ENCODE results near the gene IPO4.
"Not testable (repeated sequence)": the region's sequence is repeated elsewhere in the genome, so short reads cannot be mapped to it uniquely, and the experiment has no call there.

IPO4 gene, protein sequence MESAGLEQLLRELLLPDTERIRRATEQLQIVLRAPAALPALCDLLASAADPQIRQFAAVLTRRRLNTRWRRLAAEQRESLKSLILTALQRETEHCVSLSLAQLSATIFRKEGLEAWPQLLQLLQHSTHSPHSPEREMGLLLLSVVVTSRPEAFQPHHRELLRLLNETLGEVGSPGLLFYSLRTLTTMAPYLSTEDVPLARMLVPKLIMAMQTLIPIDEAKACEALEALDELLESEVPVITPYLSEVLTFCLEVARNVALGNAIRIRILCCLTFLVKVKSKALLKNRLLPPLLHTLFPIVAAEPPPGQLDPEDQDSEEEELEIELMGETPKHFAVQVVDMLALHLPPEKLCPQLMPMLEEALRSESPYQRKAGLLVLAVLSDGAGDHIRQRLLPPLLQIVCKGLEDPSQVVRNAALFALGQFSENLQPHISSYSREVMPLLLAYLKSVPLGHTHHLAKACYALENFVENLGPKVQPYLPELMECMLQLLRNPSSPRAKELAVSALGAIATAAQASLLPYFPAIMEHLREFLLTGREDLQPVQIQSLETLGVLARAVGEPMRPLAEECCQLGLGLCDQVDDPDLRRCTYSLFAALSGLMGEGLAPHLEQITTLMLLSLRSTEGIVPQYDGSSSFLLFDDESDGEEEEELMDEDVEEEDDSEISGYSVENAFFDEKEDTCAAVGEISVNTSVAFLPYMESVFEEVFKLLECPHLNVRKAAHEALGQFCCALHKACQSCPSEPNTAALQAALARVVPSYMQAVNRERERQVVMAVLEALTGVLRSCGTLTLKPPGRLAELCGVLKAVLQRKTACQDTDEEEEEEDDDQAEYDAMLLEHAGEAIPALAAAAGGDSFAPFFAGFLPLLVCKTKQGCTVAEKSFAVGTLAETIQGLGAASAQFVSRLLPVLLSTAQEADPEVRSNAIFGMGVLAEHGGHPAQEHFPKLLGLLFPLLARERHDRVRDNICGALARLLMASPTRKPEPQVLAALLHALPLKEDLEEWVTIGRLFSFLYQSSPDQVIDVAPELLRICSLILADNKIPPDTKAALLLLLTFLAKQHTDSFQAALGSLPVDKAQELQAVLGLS

GRCh38 chr14:24188251-24189058 lies at the start of gene IPO4:
Gene IPO4 (minus strand): TSS chr14:24188816. CDS start chr14:24188787, 29 bp downstream.
- peak; percentile 94 to 95 for DNase-seq (ENCODE audit: low read depth in 2 of 2)

- DNase-seq (ENCODE audit: low read depth in 2 of 2) = no peak
Measured at GRCh38 chr14:24238123-24238522, 49.5 kb upstream of the IPO4 start.

- no peak for DNase-seq (ENCODE audit: low read depth in 2 of 2)
Measured at GRCh38 chr14:24237463-24237955, 48.9 kb upstream of the IPO4 start.

DNA sequence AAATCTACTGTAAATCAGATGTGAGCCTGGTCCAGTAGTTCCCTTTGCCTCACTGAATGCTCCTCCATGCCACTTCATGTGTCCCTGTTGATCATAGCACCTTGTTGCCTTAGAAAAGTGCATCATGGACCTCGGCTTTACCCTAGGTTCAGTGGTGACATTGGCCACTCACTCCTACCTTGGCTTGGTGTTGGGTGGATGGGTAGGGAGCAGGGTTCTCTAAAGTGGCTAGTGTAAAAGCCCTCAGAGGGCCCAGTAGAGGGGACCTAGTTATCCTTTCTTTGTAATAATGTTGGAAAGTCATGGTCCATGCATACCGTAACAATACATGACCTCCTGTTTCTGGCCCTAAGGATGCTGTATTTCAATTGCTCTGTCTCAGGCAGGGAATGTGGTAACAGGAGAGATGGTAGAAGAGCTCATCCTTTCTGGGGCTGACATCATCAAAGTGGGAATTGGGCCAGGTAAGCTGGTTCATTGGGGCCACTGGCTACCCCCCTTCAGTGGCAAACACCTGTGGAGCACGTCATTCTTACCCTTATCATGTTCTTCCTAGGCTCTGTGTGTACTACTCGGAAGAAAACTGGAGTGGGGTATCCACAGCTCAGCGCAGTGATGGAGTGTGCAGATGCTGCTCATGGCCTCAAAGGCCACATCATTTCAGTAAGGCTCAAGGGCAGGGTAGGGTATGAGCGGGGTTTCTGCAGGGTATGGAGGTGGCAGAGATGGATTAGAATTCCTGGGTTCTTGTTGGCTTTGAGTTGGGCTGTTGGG lies 48.3 kb upstream of the IPO4 start:
- no peak for DNase-seq (ENCODE audit: low read depth in 2 of 2)

DNA sequence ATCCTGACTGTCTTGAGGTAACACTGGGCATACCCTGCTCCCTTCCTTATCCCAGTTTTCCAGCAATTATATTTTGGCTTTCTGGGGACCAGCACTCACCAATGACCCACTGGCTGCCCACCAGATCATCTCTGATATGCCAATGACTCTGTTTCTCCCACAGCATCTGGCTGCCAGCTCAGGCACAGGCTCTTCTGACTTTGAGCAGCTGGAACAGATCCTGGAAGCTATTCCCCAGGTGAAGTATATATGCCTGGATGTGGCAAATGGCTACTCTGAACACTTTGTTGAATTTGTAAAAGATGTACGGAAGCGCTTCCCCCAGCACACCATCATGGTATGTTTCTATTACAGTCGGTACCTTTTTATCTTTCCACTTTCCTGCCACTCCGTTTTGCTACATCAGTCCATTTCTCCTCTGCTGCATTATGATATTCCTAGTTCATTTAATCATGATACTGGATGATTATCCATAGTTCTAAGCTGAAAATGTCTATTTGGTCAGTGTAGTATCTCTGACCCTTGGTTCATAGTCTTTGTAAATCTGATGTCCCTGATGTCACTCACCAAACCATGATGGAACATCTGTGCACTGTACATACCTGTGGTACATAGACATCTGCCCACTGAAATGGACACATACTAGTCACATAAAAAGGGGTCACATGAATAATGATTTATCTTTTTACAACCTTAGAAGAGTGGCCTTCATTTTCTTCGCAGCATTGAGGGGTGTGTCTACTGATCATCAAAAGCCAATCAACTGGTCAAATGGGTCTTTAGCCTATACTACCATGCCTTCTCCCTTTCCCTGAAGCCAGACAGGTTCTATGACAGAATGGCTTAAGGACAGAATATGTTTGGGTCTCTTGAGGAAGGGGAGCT lies 47.4 kb upstream of the IPO4 start:
- no peak for DNase-seq (ENCODE audit: low read depth in 2 of 2)

DNA sequence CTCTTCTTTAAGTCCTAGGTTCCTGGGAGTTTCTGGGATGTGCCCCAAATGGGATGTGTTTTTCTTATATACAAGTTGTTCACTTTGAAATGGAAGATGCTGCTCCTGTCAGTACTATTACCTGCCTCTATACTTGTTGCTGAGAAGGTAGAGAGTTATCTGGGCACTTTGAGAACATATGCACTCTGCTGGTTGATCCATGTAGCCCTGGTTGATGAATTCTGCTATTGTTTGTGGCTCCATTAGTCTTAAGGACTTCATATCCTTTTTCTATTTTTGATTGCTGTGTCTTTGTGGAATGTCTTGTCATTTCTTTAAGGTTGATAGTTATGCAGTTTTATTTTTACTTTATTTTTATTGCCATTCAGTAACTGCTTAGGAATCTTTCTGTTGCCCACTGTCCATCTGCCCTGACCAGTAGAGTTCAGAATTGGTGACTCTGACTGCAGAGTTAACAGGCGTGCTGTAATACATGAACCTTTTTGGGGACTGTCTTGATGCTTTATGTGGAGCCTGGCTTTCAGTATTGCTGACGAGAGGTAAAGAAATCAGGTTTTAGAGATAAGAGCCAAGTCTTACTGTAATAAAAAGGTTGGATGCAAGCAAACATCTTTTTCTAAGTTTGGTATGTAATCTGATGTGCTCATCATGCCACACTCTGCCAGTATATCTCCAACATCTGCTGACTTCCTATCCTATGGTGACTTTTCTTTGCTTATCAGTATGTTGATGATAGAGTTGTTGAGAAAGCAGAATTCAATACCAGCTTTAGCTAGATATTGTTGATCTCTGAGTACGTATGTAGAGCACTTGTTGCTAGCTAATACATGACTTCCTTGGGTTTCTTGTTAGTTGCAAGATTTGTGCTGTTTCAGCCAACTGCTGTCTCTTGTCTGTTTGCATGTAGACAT lies 45.7 kb upstream of the IPO4 start:
- no peak for DNase-seq (ENCODE audit: low read depth in 2 of 2)

DNA sequence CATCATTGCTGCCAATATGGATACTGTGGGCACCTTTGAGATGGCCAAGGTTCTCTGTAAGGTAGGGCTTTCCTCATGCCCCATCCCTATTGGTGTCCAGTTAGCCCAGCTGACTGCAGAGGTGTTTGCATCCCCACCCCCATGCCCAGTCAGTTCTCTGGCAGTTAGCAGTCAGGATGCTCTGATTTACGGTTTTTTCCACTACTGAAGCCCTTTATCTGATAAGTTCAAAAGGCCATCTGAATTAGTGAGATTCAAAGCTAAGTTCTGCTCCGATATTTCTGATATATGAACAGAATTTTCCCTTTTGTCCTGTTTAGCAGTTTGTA lies 44.9 kb upstream of the IPO4 start:
- no peak for DNase-seq (ENCODE audit: low read depth in 2 of 2)

DNA sequence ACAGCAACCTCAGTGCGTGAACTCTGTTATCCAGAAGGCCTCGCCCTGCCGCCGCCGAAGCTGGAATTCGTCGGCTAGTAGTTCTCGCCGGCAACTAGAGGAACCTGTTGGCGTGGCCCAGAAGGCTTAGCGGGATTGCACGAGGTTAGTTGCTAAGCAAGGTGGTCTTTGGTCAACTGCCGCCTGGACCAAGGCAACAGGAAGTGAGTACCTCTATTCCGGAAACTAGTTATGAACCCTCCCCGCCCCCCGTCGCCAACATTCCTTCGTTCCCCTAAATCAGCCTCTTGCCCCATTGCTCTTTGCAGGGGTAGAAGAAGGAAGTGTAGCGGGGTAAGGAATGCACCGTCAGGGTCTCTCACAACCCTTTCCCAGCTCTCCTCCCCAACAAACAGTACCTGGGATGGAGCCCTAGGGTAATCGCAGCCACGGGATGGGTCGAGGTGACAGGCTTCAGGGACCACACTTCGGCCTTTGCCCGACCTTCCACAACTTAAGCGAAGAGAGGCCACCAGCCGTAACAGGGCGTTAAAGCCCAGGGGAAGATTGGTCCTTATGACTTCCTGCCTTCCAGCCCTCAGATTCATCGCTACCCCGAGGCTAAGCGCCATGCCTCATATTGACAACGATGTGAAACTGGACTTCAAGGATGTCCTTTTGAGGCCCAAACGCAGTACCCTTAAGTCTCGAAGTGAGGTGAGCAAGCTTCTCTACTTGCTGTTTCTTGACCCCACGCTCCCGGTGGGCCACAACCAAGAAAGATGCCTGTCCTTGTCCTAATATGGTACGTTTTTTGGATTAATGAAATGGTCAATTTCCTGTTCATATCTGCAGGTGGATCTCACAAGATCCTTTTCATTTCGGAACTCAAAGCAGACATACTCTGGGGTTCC lies 44.3 kb upstream of the IPO4 start, which contains the start of gene GMPR2:
Gene GMPR2, plus strand, starts transcription at position 285 of the 893 bp plus-strand sequence. Its CDS starts 325 bp downstream, at position 610.
- no peak for DNase-seq (ENCODE audit: low read depth in 2 of 2)

GRCh38 chr14:24232121-24232644 lies 43.6 kb upstream of the IPO4 start, which contains the start of gene NEDD8:
Gene NEDD8 (minus strand): TSS chr14:24232367. CDS start chr14:24232267, 100 bp downstream.
- peak; percentile 86 to 89 for DNase-seq (ENCODE audit: low read depth in 2 of 2)

DNA sequence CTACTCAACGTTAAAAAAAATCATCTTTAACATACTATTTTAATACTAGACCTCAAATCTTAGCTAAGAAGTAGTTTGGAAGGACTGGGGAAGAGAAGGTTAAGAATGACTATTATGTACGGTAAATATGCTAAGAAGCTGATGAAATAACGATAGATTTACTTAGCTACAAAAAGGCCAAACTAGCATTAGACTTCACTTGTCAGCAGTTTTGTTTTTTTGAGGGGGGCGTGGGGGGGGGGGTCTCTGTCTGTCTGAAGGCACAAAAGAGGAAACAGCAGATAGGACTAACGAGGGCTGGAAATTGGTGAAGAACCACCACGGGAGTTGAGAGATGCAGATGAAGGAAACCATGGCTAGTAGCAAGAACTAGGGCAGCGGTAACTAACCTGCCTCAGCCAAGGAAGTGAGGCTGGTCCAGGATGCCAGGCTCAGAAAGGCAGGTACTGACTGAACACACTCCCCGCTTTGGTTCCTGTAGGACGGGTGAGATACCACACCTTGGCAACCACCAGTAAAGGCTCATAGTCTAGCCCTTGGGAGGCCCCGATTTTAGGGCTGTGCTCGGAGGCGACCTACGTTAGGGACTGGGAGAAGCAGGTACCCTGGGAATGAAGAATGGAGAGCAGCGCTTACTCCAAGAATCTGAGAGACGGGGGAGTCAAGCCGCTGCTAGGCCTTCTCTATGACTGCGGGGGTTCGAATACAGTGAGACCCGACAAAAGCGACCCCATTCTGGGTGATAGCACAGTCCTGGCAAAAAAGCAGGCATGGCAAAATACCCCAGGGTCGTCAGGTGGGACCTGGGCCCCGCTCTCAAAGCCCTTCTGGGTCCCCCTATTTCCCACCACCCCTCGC lies 42.9 kb upstream of the IPO4 start:
- no peak for DNase-seq (ENCODE audit: low read depth in 2 of 2)

DNA sequence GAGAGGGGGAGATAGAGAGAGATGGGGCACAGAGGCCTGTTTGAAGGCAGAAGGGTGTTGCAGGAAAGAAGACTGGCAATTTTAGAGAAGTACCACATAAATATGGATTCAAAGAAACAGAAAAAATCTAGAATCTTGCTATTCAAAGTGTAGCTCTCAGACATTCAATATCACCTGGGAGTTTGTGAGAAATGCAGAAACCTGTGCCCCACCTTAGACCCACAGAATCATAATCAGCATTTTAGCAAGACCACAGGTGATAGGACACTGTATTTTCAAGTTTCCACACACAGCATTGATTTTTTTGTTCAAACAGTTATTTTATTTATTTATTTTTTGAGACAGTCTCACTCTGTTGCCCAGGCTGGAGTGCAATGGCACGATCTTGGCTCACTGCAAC lies 40.3 kb upstream of the IPO4 start:
- DNase-seq (ENCODE audit: low read depth in 2 of 2) = no peak

- no peak for DNase-seq (ENCODE audit: low read depth in 2 of 2)
Measured at GRCh38 chr14:24226473-24226872, 37.9 kb upstream of the IPO4 start.

GRCh38 chr14:24224618-24225071 lies 36.0 kb upstream of the IPO4 start:
- DNase-seq (ENCODE audit: low read depth in 2 of 2) = no peak

DNA sequence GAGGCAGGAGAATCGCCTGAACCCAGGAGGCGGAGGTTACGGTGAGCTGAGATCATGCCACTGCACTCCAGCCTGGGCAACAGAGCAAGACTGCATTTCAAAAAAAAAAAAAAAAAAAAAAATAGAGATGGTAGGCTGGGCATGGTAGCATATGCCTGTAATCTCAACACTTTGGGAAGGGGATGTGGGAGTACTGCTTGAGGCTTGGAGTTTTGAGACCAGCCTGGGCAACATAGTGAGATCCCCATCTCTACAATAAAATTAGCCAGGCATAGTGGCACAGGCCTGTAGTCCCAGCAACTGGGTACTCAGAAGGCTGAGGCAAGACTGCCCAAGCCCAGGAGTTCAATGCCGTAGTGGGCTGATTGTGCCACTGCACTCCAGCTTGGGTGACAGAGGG lies 34.4 kb upstream of the IPO4 start:
- DNase-seq (ENCODE audit: low read depth in 2 of 2) = not testable (repeated sequence)

GRCh38 chr14:24219521-24219920 lies 30.9 kb upstream of the IPO4 start:
- DNase-seq (ENCODE audit: low read depth in 2 of 2) = no peak

GRCh38 chr14:24219080-24219479 lies 30.5 kb upstream of the IPO4 start:
- no peak for DNase-seq (ENCODE audit: low read depth in 2 of 2)

Measured in stimulated activated CD4-positive, alpha-beta T cell treated with anti-CD3 and anti-CD28 coated beads, Interleukin-12 subunit alpha, Interleukin-12 subunit beta, amount 100 ng/mL, for 24 hours (primary cell).